Stimulated activated CD8-positive, alpha-beta memory T cell treated with anti-CD3 and anti-CD28 coated beads, Interleukin-7, amount 100 ng/mL, for 4 hours (primary cell): Measurements from ENCODE around the gene TBATA.

Experiments
- DNase-seq, 2 donors: peaks; one replicate each; pipeline ENCODE4 v3.0.0-alpha.2; 2020; ENCODE audit warnings: low read depth in 2 of 2

Gene TBATA

DNA sequence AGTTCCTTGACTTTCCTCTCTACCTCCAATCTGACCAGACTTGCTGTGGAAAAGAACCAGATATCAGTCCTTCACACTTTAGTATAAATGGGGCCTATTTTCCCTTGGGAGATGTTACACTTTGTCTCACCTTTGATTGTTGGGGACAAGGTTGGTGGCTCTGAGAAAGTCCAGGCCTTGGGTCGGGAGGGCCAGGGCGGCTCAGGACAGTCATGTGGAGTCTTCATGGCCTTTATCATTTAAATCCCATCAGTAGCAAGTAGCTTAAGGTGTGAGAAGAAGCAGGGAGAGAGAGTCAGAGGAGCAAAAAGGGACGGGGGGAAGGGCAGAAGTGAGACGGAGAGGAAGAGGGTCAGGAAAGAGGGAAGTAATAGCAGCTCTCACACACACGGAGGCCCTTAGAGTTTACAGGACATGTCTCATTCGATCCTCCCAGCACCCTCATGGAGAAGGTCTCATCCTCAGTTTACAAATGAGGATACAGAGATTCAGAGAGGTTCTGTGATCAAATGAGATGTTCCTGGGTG, 40.5 kb downstream of the TBATA start:
- no peak for DNase-seq

DNA sequence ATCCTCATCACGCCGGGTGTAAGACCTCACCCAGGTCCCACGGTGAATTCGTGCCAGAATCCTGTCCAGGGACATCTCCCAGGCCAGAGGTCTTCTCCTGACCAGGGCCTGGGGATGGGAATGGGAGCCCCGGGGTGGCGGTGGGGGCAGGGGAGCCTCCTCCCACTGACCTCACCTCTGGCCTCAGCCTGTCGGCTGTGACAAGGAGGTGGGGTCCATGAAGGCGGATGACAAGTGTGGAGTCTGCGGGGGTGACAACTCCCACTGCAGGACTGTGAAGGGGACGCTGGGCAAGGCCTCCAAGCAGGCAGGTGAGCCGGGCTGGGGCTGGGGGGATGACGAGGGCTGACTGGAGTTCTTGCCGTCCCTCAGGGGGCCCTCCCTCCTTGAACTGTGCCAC, 41.3 kb downstream of the TBATA start:
- DNase-seq: no peak

DNA sequence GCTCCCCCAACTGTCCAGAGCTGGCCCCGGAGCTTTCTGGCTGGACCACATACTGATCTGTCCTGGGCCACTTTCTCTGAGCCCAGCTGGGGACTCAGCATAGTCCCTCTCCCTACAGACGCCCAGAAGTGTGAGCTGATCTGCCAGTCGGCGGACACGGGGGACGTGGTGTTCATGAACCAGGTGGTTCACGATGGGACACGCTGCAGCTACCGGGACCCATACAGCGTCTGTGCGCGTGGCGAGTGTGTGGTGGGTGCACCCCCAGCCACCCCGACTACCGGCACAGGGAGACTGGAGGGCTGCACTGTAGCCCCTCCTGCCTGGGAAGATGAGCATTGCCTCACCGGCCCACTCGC, 41.8 kb downstream of the TBATA start:
- DNase-seq: no peak

DNA sequence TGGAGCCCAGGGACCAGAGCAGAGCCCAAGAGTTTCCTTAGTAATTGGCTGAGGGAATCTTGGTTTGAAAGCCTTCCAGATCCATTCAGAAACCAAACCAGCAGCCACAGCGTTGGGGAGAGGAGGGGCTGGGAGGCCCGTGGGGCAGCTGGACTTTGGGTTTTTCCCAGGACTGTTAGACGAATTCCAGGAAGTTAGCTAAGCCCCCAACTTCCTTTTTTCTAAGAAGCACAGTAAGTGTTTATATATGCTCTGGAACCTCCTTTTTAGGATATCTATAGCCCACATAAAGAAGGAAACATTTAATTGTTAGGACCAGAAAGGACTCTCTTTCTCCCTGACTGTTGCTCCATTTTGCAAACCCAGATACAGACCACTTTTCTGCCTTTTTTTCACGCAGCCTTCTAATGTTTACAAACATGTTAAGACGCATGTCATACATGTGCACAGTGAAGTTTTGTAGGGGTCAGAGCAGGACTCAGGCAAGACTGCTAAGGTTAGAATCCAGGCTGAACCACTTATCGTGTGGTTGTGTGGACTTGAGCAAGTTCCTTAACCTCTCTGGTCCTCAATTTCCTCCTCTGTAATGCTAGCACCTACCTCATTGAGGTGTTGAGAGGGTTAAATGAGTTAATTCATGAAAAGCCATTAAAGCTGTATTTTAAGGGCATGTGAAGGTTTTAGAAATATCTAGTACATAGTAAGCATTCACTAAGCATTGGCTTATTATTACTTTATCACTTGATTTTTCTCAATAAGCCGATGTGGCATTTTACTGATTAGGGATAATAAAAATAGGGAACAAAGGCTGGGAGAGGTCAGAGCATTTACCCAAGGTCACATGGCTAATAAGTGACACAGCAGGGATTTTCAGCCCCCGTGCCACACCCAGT, 42.4 kb downstream of the TBATA start:
- no peak for DNase-seq

DNA sequence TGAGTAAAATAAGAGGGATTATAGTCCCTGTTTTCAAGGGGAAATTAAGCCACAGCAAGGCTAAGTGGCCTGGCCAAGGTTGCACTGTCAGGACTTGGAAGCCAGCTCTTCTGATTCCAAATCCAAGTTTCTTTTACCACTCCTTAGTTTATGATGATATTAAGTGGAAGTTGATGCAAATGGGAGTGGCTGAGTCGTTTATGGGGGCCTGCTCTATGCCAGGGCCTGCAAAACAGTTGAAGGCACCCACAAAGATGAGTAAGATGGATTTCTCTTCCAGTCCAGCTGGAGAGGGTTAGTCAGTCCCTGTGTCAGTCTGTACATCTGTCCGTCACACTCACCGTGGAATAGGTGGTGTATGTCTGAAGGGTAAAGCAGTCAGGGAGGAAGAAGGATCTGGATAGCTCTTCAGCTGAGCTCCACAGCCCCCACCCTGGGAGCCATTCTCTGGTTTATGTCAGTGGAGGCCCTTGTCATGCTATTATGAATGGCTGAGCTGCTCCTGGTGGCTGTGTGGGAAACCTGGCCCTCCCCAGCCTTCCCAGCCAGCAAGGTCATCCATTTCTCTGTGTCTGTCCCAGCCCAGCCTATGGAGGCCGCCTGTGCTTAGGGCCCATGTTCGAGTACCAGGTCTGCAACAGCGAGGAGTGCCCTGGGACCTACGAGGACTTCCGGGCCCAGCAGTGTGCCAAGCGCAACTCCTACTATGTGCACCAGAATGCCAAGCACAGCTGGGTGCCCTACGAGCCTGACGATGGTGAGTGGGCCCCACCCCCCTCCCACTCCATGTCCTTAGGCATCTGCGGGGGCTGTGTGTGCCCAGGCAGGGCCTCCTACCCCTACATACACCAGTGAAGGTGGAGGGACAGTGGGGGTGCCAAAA, 44.5 kb downstream of the TBATA start:
- DNase-seq: no peak

DNA sequence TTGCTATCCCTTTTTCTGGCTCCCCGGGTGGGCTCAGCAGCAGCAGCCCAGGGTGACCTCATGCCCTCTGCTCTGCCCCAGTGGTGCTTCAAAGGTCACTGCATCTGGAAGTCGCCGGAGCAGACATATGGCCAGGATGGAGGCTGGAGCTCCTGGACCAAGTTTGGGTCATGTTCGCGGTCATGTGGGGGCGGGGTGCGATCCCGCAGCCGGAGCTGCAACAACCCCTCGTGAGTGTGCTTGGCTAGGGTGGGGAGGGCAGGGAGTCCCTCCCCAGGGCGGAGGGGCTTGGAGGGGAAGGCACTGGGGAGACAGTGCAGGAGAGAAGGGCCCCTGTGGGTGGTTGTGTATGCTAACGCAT, 46.4 kb downstream of the TBATA start:
- no peak for DNase-seq

DNA sequence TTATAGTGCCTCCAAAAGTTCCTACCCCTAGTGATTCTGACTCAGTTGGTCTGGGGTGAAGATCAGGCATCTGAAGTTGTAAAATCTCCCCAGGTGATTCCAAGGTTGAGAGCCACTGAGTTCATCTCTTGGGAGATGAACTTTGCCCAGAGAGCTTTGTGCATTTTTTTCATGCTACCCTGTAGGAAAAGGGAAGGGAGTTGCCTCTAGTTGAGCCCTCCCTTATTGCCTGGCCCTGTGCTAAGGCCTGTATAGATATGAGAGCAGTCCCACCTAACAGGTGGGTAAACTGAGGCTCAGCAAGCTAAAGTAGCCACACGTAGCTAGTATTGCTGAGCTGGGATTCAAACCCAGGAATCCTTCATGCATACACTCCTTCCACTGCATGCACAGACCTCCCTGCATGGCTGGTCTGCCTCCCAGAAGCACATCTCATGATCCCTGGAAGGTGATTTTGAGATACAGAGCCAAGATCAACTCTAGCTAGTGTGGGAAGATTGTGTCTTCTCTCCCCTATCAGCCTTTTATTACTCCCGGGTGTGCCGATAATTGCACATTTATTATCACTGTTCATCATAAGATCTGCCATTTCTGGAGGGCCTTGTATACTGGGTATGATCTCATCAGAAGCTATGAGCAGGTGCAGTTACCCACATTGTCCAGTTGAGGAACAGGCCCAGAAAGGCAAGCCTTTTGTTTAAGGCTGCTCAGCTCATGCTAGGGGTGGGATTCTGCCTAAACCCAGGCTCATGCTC, 47.0 kb downstream of the TBATA start:
- no peak for DNase-seq

DNA sequence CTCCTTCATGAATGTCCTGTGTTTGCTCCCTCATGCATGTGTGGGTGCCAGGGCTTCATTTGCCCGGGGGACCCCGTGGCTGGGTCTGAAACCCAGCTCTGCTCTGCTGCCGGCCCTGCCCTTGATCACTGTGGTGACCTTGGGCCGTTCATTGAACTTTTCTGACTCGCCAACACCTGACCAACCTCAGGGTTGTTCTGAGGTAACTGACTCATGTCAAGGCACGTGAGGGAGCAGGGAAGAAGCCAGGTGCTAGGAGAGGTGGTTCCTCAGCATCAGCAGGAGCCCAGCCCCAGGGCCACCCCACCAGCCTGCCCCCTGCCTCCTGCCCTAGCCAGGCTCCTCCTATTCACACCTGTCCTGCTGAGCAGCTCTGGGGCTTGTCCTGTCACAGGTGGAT, 47.9 kb downstream of the TBATA start:
- no peak for DNase-seq

DNA sequence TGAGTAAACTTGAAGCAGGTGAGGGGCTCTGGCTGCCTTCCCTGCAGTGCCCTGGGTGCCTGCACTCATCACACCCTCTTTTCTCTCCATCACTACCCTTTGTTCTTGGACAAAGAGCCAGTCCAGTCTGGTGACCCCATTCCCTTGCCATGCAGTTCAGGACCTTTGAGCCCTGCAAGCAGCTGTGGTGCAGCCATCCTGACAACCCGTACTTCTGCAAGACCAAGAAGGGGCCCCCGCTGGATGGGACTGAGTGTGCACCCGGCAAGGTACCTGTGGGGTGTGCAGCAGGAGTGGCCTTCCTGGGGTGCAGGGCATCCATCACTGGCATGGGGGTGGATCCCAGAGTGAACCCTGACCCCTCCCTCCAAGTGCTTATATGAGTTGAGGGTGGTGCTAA, 48.7 kb downstream of the TBATA start:
- no peak for DNase-seq

DNA sequence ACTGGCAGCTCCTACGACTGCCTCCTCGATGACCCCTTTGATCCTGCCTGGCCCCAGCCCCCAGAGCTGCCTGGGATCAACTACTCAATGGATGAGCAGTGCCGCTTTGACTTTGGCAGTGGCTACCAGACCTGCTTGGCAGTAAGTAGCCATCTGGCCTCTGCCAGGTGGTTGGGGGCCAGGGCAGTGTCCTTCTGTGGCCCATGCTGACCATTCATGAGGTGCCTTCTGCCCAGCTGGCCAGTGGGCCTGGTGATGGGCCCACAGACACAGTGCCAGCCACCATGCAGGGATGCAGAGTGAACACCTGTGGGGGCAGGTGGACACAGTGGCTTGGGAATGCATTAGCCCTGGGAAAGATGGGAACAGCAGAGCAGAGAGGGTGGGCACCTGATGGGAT, 50.0 kb downstream of the TBATA start:
- DNase-seq: no peak

DNA sequence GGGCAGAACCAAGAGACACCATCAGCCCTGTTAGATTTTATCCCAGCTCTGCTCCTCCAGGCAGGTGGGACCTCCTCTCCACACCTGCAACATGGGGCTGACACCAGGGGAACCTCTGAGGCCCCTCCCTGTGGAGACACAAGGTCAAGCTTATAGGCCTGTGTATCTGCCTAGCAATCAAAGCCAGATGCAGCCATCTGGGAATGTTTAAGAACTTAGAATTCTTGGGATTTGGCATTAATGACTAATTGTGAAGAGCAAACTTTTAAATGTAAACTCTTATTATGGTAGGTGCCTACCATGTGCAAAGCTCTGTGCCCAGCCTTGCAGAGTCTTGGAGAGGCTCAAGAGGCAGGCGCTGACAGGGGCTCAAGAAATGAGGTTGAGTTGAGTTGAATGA, 52.1 kb downstream of the TBATA start:
- no peak for DNase-seq

DNA sequence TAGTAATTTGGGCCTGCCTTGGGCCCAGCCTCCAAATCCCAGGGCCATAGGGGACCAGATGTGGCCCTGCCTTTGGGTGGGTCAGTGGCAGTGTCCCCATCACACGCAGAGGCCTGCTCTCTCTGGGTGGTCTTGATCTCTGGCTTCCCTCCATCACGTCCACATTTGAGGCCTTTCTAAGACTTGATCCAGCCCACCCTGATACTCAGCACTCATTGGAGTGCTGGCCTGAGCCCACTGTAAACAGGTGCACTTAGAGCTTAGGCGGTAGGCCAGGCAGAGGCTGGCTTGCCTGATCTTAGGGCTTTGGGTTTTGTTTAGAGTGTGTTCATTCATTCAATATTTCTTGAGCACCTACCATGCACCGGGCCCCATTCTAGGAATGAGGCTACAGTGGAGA, 52.6 kb downstream of the TBATA start:
- no peak for DNase-seq

DNA sequence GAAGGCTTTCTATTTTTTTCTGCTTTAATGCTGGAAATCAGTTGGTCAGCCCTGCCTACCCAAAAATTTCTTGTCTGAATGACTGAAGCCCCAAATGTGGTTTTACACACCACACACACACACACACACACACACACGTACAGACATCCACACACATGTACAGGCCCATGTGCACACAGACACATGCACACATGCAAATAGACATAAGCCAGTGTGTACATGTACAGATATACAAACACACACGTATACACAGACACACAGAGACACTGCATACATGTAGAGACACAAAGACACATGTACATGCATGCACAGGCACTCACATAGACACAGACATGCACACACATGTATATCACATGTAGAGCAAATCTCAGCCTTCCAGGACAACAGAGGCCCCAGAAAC, 54.2 kb downstream of the TBATA start:
- no peak for DNase-seq

DNA sequence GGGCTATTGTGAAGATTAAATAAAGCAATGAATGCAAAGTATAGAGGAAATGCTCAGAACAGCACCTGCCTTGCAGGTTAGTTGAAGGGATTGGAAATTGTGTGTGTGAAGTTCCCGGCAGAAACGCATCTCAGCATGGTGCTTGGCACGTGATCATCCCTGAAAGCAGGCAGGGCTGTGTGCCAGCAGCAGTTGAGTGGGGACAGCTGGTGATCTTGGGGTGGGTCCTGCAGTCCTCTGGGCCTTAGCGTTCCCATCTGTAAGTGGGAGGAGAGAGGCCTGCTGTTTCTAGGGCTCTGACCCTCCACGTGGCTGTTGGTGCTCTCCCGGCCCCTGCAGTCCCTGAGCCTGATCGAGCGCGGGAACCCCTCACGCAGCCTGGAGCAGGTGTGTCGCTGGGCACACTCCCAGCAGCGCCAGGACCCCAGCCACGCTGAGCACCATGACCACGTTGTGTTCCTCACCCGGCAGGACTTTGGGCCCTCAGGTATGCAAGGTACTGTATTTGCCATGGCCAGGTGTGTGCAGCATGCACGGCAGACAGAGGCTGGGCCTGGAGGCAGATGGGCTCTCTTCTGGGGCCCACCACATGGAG, 55.3 kb downstream of the TBATA start:
- DNase-seq: no peak

DNA sequence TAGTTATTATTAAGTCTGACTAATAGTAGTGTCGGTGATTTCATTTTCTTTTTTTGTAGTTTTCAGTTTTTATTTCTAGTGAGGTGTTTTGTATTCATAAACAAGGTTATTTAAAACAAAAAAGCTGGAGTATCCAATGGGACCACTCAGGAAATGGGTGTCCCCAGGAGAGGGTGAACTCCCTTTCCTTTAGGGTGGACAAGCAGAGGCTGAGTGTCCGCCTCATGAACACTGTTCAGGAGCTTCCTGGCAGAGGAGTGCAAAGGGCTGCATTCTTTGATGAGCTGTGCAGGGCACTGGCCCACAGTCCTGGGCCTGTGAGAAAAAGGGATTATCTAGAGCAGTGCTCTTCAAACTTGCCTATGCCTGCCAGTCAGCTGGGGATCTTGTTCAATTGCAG, 56.8 kb downstream of the TBATA start:
- no peak for DNase-seq

DNA sequence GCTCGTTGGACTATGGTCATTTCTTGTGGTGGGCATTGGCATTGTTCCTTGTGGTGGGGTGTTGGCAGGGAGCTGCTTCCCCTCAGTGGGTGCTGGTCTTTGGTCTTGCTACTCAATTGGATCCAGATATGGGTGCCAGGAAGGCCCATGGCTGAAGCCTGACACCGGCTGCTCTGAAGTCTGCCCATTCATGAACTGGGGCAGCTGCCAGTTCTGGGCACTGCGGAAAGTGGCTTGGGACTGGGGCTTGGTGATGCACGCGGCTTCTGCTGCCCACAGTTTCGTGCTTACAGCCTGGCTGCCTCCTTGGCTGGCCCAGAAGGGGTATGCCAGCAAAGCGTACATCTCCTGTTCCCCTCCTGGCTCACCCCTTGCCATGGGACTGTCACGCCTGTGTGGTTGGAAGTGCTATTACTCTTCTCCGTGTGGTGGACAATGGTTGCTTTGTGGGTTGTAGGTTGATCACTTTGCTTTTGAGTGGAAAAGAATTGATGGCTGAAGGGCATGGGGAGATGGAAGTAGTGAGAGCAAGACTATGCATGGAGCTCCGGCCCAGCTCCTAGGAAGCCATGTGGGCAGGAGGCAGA, 58.2 kb downstream of the TBATA start:
- no peak for DNase-seq

DNA sequence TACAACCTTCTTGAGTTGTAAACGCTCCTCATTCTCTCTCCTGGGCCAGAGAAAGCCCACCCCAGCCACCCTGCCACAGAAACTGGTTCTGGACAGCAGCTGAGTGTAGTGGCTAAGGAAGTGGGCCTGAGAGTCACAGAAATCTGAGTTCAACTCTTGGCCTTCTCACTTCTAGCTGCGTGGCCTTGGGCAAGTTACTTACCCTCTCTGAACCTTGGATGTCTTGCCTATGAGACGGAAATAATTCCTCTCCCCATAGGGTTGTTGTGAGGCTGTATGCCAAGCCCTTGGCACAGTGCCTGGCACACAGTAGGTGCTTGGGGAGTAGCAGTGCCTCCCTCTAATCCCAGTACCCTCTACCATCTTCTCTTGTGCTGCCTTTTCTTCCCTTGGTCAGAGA, 61.4 kb downstream of the TBATA start:
- DNase-seq: no peak

DNA sequence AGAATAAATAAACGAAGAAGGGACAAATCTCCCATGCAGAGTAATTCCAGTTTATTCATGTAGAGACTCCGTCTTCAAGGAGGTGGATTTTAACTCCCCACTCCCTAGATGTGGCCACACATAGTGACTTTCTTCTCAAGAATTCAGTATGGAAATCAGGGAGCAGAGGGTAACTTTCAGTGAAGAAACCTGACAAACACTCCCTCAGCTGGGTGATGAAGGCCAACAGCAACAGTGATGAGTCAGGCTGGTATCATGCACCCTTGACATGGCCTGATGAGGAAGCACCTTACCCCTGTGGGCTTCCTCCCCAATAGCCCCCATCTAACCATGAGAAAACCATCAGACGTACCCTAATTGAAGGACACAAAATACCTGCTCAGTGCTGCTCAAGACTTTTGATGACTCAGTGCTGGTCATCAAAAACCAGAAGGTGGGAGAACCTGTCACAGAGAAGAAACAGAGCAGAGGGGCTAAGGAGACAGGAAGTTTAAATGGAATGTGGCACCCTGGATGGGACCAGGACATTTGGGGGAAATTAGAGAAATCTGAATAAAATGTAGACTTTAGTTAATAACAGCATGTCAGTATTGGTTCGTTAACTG, 62.3 kb downstream of the TBATA start:
- no peak for DNase-seq
